ENCODE results near the gene CYTL1.

Gene CYTL1

GRCh38 chr4:5032813-5033212 is 13.6 kb upstream of the CYTL1 start:
- Histone ChIP-seq H3K4me3 (replicated peaks; ENCODE audit: low read depth, low read length) (no peak overlapping the region), H3K36me3 (ENCODE audit: control insufficient read depth, insufficient read depth, low read length) (no peaks in the 10 kb centered on the region), H3K27me3 (replicated peaks; ENCODE audit: control insufficient read depth, insufficient read depth, low read length) (no peaks in the 10 kb centered on the region; the same call in 1 of the 2 replicates)
- no peak for TF ChIP-seq CTCF (IDR thresholded peaks at IDR 0.05; ENCODE audit: insufficient read depth, low read length, poor library complexity, severe bottlenecking)
- no peak for DNase-seq (ENCODE audit: extremely low read depth, insufficient read length)

- Histone ChIP-seq H3K4me3 (replicated peaks; ENCODE audit: low read depth, low read length) (no peak overlapping the region), H3K36me3 (ENCODE audit: control insufficient read depth, insufficient read depth, low read length) (no peaks in the 10 kb centered on the region), H3K27me3 (replicated peaks; ENCODE audit: control insufficient read depth, insufficient read depth, low read length) (no peaks in the 10 kb centered on the region; the same call in 1 of the 2 replicates)
- no peak for TF ChIP-seq CTCF (IDR thresholded peaks at IDR 0.05; ENCODE audit: insufficient read depth, low read length, poor library complexity, severe bottlenecking)
- DNase-seq (ENCODE audit: extremely low read depth, insufficient read length): no peak
Observed at GRCh38 chr4:5030927-5031326, 11.7 kb upstream of the CYTL1 start.

GRCh38 chr4:5030221-5030620 is 11.0 kb upstream of the CYTL1 start:
- TF ChIP-seq CTCF (IDR thresholded peaks at IDR 0.05; ENCODE audit: insufficient read depth, low read length, poor library complexity, severe bottlenecking): no peak
- no peak for DNase-seq (ENCODE audit: extremely low read depth, insufficient read length)

GRCh38 chr4:5029447-5029846 is 10.2 kb upstream of the CYTL1 start:
- no peak overlapping the region for H3K4me3 ChIP-seq (replicated peaks; ENCODE audit: low read depth, low read length)
- no peaks in the 10 kb centered on the region for H3K36me3 ChIP-seq (ENCODE audit: control insufficient read depth, insufficient read depth, low read length)
- no peaks in the 10 kb centered on the region; the same call in 1 of the 2 replicates for H3K27me3 ChIP-seq (replicated peaks; ENCODE audit: control insufficient read depth, insufficient read depth, low read length)
- DNase-seq (ENCODE audit: extremely low read depth, insufficient read length): no peak
- no peak for TF ChIP-seq CTCF (IDR thresholded peaks at IDR 0.05; ENCODE audit: insufficient read depth, low read length, poor library complexity, severe bottlenecking)

More at GRCh38 chr4:5030221-5030620, 11.0 kb upstream of the CYTL1 start:
- H3K36me3 ChIP-seq (ENCODE audit: control insufficient read depth, insufficient read depth, low read length): no peaks in the 10 kb centered on the region
- no peaks in the 10 kb centered on the region; the same call in 1 of the 2 replicates for H3K27me3 ChIP-seq (replicated peaks; ENCODE audit: control insufficient read depth, insufficient read depth, low read length)
- H3K4me3 ChIP-seq (replicated peaks; ENCODE audit: low read depth, low read length): no peak overlapping the region

GRCh38 chr4:5028480-5028879 is 9.2 kb upstream of the CYTL1 start:
- Histone ChIP-seq H3K4me3 (replicated peaks; ENCODE audit: low read depth, low read length) (no peak overlapping the region), H3K27me3 (replicated peaks; ENCODE audit: control insufficient read depth, insufficient read depth, low read length) (no peaks in the 10 kb centered on the region; the same call in 1 of the 2 replicates), H3K36me3 (ENCODE audit: control insufficient read depth, insufficient read depth, low read length) (no peaks in the 10 kb centered on the region)
- no peak for DNase-seq (ENCODE audit: extremely low read depth, insufficient read length)
- TF ChIP-seq CTCF (IDR thresholded peaks at IDR 0.05; ENCODE audit: insufficient read depth, low read length, poor library complexity, severe bottlenecking): no peak

GRCh38 chr4:5027346-5027745 is 8.1 kb upstream of the CYTL1 start:
- Histone ChIP-seq H3K27me3 (replicated peaks; ENCODE audit: control insufficient read depth, insufficient read depth, low read length) (no peaks in the 10 kb centered on the region; the same call in 1 of the 2 replicates), H3K36me3 (ENCODE audit: control insufficient read depth, insufficient read depth, low read length) (no peaks in the 10 kb centered on the region), H3K4me3 (replicated peaks; ENCODE audit: low read depth, low read length) (no peak overlapping the region)
- no peak for TF ChIP-seq CTCF (IDR thresholded peaks at IDR 0.05; ENCODE audit: insufficient read depth, low read length, poor library complexity, severe bottlenecking)
- DNase-seq (ENCODE audit: extremely low read depth, insufficient read length): no peak
